ENCODE results near the gene ZFAND5.

ZFAND5 gene

DNA sequence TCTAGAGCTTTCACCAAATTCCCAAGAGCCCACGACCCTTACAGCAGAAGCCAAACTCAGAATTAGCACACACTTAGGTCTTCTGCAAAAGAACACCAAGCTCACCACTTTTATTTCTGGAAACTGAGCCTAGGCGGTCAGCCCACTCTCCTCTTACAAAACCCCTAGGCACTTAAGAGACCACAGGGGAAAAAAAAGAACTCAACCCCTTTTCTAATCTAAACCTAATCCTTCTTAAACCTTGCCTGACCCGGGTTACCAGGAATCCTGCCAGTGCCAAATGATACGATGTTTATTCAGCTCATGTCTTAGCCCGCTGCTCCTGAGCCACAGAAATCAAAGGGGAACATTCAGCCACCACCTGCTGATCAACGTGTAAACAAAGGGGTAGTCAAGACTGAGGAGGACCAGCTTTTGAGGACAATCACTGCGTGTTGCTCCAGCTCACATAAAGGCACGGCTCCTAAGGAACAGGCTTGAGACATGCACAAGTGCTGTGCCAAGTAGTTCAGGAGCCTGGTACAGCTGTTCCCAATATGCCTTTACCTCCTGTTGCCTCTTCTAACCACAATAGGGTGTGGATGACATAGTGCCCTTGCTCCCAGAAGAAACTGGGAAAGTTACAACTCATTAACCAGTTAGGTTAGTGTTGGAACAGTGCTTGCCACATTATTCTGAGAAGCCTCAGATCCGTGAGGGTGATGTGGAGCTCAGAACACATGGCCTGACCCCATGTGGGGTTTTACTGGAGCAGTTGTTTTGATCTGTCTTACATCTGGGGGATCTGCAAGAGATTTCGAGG lies 49.3 kb downstream of the ZFAND5 start:
- no peak for DNase-seq

DNA sequence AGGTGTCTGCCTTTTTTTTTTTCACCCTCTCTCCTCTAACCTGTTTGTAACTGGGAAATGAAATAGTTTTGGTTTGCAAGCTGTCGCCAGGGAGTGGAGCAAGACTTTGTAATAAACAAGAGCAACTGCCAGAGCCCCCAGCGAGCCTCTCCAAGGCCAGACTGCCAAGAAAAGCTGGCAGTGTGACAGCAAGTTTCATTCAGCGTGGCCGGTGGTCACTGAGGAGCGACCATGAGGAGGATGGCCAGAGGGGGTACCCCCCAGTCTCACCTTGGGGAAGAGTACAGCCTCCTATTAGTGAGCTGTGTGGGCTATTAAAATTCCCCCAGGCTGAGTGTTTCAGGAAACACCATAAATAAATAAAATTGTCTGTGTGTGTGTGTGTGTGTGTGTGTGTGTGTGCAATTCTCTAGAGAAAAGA lies 49.9 kb downstream of the ZFAND5 start:
- DNase-seq, result no peak

DNA sequence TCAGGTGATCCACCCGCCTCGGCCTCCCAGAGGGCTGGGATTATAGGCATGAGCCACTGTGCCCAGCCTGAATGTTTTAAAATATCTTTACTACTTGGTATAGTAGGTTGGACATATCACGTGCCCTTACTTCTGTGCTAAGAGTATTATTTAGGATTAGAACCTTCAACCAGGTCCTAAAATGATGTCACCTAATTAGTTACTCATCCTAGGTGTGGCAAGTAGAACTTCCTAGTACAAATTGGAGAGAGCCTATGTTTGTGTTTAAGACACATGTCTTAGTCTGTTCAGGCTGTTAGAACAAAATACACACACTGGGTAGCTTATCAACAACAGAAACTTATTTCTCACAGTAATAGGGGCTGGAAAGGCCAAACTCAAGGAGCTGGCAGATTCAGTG lies 51.5 kb downstream of the ZFAND5 start:
- no peak for DNase-seq

DNA sequence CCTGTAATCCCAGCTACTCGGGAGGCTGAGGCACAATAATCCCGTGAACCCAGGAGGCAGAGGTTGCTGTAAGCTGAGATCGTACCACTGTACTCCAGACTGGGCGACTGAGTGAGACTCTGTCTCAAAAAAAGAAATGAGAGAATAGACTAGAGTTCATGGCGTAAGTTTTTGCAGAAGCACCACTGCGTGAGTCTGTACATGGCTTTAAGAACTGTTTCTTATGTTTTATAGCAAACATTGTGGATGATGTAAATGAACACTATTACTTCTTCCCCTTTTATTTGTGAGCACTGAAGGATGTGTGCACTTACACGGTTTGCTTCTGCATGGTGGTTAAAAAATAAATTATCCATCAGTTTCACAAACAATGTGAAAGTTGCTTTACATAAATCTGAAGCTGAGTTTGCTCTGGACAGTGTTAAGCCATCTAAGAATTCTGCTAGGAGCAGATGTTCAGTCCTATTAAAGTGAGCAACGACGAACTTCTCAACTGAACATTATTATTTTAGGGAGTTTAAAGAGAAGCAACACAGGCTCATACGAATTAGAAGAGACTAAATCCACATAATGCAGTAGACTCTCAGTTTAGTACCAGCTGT lies 52.5 kb downstream of the ZFAND5 start:
- DNase-seq, result no peak

DNA sequence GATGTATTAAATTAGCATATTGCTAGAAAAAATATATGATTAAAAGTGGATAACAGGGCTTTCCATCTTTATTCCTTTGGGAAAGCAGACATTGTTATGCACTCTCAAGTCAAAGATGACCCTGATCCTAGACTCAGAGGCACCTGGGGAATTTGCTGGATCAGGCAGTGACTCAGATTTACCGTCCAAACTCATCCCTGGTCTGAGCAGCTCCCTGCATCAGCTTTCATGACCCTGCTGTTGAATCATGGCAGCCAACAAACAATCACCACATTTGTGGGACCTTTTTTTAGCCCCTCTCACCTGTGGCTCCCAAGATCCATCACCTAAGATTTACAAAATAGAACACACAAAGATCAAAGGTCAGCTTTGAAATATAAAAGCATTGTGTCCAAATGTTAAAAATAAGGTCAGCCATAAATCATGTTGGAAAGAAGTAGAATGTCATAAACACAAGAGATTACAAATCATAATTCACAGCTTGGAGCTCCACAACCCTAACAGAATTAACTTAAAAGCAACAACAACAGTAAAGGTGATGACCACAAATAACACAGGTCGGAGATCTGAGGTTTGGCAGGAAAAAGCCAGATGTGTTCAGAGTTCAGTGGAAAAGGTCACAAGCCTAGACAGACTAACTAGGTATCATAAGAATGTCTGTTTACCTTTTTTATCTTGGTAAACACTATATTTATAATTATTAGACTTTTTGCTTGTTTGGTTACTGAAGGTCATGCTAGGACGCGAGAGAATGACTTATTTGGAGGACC lies 55.5 kb downstream of the ZFAND5 start:
- DNase-seq, result no peak

DNA sequence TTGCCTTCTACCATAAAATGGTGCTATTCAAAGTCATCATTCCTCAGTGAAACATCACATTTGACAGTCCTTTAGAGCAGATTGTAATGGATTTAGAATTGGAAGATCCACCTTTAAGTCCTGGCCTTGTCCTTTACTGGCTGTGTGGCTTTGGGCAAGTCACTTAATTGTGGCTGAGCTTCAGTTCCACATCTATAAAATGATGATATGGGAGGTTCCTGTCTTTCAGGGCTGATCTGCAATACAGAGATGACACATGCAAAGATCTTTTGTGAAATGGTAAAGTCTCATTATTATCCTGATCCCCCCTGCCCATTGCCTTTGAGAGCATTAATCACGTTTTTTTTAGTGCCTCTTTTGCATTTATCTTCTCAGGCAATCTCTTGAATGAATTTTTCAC lies 58.2 kb downstream of the ZFAND5 start:
- DNase-seq, result no peak

DNA sequence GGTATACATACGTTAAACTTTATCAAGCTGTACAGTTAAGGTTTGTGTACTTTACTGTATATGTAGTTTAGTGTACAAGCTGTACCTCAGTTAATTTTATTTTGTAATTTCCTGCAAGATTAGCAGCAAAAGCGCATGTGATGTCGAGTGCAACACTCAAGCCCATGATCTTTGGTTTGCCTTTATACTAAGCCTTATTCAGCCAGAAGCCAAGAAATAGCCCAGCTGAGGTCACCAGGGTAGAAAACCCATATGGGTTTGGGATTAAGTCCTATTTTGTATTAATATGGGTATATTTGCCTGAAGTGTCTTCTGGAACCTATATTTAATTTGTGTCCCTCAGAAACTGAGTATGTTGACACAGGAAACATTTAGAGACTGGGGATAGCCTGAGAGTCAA lies 59.3 kb downstream of the ZFAND5 start:
- no peak for DNase-seq

DNA sequence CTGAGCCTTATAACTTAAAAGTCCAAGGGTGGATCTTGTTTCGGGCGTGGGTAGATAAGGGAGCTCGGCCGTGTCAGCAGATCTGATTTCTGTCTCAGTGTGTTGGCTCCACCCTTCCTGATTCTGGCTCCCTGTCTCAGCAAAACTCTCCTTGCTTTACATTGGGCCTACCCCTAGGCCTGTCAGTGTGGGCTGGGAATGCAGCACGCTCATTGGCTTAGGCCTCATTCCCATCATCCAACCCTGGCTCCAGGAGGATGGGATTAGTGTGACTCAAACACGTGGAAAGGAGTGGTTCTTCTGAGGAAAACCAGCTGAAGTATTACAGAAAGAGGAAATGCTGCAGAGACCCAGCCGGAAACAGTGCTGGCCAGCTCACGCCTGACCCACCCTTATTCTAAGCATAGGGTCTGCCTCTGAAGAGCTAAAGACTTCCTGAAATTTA lies 59.9 kb downstream of the ZFAND5 start:
- DNase-seq, result no peak

DNA sequence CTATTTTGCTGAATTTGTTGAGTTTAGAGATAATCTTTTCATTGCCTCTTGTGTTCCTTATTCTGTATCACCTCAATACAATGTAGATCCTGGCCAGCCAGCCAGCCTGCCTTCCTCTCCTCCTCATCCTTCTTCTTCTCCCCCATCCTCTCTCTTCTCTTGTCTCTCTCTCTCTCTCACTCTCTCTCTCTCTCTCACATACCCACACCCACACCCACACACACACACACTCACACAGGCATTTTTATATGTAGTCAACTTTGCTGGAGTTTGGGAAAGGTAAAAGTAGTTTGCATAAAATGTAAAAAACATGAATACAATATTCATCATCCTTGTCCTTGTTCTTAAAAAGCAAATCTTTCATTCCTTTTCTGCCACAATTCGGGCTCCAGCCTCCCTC lies 60.5 kb downstream of the ZFAND5 start:
- DNase-seq, result no peak

Measured in NCI-H345 (cell line).